Tibial nerve (tissue), 4 donors: Measurements from ENCODE around the gene MPZ.

Source experiments
- CTCF ChIP-seq, 5 experiments: fragments of 200-600 bp in 3 of 5; fragments of 450-650 bp in 2 of 5; sonication (generic) in 3 of 5; IDR thresholded peaks; one replicate each; pipeline ENCODE4 v1.5.1; 2016 to 2019; ENCODE audit warnings: antibody characterized with exemption in 5 of 5, mild to moderate bottlenecking in 3 of 5, moderate library complexity in 2 of 5
- EP300 ChIP-seq, 2 donors: sonication (generic); formaldehyde crosslinking; IDR thresholded peaks; one replicate each; pipeline ENCODE4 v1.6.1; 2017; ENCODE audit warnings: antibody characterized with exemption in 2 of 2, mild to moderate bottlenecking in 1 of 2
- POLR2A ChIP-seq, 2 donors: fragments of 450-650 bp; IDR thresholded peaks; one replicate each; pipeline ENCODE4 v1.6.1; 2017; ENCODE audit warnings: antibody characterized with exemption in 2 of 2, mild to moderate bottlenecking in 2 of 2, moderate library complexity in 2 of 2

GRCh38 chr1:161282991-161283390, 26.8 kb downstream of the MPZ start:
- TF ChIP-seq POLR2A (IDR thresholded peaks at IDR 0.05) (no peak), CTCF (IDR thresholded peaks at IDR 0.05) (no peak), EP300 (IDR thresholded peaks at IDR 0.05) (no peak)
